Fibroblast of skin of back (primary cell): ENCODE data around the gene STEAP3.

Source experiments
- DNase-seq: peaks from one replicate; pipeline ENCODE4 v3.0.0-alpha.2; 2013

STEAP3 gene

GRCh38 chr2:119293900-119294299, 70.3 kb downstream of the STEAP3 start:
- DNase-seq = no peak

GRCh38 chr2:119294671-119295070, 71.0 kb downstream of the STEAP3 start:
- DNase-seq = no peak

DNA sequence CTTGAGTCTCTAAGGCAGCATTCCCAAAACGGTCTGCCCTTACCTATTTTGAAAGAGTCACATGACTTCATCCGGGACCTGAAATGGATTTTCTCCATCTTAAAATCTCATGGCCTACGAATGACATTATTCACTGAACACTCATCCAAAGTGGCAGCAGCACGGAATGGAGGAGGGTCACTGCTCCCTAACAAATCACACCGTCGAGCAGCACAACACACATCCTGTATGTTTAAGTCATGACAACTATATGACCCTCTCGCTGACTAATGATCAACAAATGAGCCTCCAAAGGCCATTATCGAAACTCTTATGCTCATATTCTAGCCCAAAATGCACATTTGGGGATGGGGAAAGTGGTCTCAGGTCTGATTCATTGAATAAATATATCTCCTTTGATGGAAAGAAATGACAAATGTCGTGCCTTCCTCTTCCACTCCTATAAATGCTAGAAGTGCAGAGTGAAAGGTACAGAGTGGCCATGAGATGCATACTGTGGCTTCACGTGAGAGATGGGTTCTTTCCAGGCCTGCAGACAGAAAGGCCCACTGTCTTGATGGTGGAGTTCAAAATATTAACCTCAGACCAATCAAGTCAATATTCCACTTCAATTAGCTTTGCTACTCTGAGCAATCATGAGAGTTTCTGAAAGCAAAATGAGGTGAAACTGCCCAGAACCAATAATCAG, 72.2 kb downstream of the STEAP3 start:
- DNase-seq = no peak

- DNase-seq = no peak
Measured at GRCh38 chr2:119301413-119301812, 77.8 kb downstream of the STEAP3 start.

- no peak for DNase-seq
Measured at GRCh38 chr2:119304847-119305246, 81.2 kb downstream of the STEAP3 start.

DNA sequence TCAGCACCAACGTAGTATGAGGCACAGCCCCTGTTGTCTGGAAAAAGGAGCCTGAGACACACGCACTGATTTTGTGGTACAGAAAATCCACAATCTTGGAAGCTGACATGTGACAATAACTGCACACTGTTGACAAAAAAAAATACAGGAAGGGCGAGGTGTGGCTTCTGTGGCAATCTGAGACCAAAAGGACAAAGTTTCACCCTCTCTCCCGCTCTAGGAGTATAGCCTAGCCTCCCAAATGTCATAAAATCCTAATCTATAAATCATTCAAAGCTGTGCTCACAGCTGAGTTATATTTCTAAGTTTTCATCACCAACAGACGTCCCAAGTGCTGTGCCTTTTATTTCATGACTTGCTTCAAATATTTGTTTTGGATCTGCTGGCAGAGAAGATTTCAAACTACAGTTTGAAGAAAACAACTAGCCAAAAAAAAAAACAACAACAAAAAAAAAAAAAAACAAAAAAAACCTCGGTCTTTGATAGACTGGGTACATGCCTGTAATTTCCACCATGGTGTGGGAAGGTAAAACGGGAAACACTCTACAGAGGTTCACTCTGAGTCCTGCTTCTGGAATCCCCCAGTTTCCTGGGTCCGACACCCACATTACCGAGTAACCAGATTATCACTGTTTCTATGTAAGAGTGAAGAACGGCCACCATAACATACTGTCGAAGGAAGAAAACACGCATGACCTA, 82.0 kb downstream of the STEAP3 start:
- DNase-seq = no peak

DNA sequence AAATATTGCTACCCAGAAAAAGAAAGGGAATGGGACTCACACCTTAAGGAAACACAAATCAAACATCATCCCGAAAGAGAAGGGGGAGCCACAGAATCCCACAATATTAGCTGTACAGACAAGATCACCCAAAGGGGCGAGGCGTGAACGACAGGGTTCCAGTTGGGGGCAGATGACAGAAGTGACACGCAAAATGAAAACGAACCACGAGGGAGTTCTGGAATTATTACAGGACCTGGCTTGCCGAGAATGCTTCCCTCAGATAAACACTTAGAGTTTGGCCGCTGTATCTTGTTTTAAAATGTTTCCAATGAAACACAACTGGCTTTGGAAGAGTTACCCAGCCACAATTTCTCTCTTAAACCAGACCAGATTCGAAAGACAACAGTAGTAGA, 82.6 kb downstream of the STEAP3 start:
- no peak for DNase-seq

DNA sequence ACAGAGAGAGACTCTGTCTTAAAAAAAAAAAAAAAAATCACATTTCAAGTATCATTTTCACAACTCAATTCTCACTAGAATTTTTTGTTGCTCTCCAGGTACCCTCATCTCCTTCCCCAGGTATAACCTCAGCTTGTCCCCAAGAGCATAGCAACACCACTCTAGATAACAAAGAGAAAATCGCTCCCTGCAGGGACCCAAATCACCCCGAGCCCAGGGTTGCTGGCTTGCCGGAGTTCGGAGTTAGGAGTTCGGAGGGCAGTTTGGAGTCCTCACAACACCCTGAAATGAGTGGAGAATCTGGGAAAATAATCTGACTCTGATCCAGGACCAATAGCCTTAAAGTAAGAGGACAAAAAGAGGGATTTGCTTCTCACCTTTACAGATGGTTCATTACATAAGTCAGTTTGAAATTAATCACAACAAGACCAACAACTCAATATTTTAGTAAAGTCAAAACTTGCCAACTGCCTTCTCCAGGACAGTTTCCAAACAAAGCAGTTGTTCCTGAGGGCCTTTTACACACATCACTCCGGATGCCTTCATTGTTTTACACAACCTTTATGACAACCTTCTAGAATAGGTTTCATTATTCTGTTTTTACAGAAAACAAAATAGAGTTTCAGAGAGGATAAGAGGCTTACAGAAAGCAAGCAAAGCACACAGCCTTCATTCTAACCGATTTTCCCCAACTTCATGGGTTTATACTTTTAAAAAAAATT, 83.9 kb downstream of the STEAP3 start:
- DNase-seq = no peak

- DNase-seq = no peak
Measured at GRCh38 chr2:119308793-119309330, 85.2 kb downstream of the STEAP3 start.

DNA sequence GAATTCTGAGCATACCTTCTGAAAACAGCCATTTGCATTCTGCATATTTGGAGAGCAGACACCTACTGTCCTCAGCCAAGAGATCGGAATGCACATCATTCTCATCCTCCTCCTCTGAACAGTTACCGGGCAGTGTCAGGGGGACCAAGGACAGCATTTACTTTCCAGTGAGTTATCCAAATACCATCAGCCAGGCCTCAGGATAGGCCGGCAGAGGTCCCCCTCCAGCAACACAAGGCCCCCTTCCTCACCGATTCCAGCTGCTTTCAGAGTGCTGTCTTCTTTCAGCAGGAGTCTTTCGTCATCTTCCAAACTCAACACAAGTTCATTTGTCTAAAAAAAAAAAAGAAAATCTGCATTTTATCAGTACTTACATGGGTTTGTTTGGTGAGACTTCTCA, 87.7 kb downstream of the STEAP3 start:
- no peak for DNase-seq

- no peak for DNase-seq
Measured at GRCh38 chr2:119311831-119312230, 88.2 kb downstream of the STEAP3 start.
